H1 (cell line): ENCODE measurements around the gene PHF14. TPM values are rescaled to one million over a fixed set of nuclear protein-coding genes. Genes with fewer than 3 reads are reported as not detected.
A peak's percentile ranks its signal among the peaks of the same experiment; 100 is the strongest.

Source experiments
- CBX5 ChIP-seq: fragments of 300-800, 300-1000 bp; sonication (generic); IDR thresholded peaks from 2 replicates; pipeline ENCODE4 v1.7.1; 2016; ENCODE audit warnings: antibody characterized with exemption, low read length, low read depth
- CEBPB ChIP-seq: IDR thresholded peaks from 2 replicates; pipeline ENCODE4 v1.6.1; 2012; ENCODE audit warnings: low read depth, low read length
- CREB1 ChIP-seq: IDR thresholded peaks from 2 replicates; pipeline ENCODE4 v1.6.1; 2012; ENCODE audit warnings: inconsistent platforms
- EZH2 ChIP-seq: fragments of 200-600 bp; sonication (generic); IDR thresholded peaks from 2 replicates; pipeline ENCODE4 v1.7.1; 2012; ENCODE audit warnings: low read depth, mild to moderate bottlenecking, moderate library complexity, low read length, inconsistent platforms; ENCODE audit not compliant: severe bottlenecking
- FOSL1 ChIP-seq: IDR thresholded peaks from 2 replicates; pipeline ENCODE4 v1.6.1; 2011; ENCODE audit warnings: mild to moderate bottlenecking, low read depth, low read length, moderate library complexity; ENCODE audit not compliant: insufficient read depth
- GABPA ChIP-seq: IDR thresholded peaks from 2 replicates; pipeline ENCODE4 v1.6.1; 2011; ENCODE audit warnings: mild to moderate bottlenecking, low read length, moderate library complexity, borderline replicate concordance; ENCODE audit not compliant: insufficient read depth
- GTF2F1 ChIP-seq: IDR thresholded peaks from 2 replicates; pipeline ENCODE4 v1.6.1; 2012; ENCODE audit warnings: low read depth, low read length, improper control_type of control experiment, borderline replicate concordance
- JUN ChIP-seq: IDR thresholded peaks from 2 replicates; pipeline ENCODE4 v1.6.1; 2011; ENCODE audit warnings: low read depth, mild to moderate bottlenecking, improper control_type of control experiment, low read length
- KDM4A ChIP-seq: IDR thresholded peaks from one replicate; pipeline ENCODE4 v1.7.1; 2012; ENCODE audit warnings: low read depth, mild to moderate bottlenecking, moderate library complexity, low read length, inconsistent platforms; ENCODE audit not compliant: severe bottlenecking
- KDM5A ChIP-seq: fragments of 200-600 bp; IDR thresholded peaks from 2 replicates; pipeline ENCODE4 v1.7.1; 2012; ENCODE audit warnings: mild to moderate bottlenecking, low read length, inconsistent platforms, mixed read lengths
- NRF1 ChIP-seq: IDR thresholded peaks from 2 replicates; pipeline ENCODE4 v1.6.1; 2011; ENCODE audit warnings: mild to moderate bottlenecking, low read depth, low read length, improper control_type of control experiment
- POLR2AphosphoS5 ChIP-seq: IDR thresholded peaks from 2 replicates; pipeline ENCODE4 v1.6.1; 2011; ENCODE audit warnings: low read depth, low read length
- RAD21 ChIP-seq, 2 experiments: IDR thresholded peaks in 1 of 2; conservative IDR thresholded peaks in 1 of 2; 2 replicates each; pipeline ENCODE4 v1.6.1; 2011; ENCODE audit warnings: low read depth in 2 of 2, low read length in 2 of 2, improper control_type of control experiment in 1 of 2, inconsistent platforms in 1 of 2, mild to moderate bottlenecking in 1 of 2, moderate library complexity in 1 of 2
- RBBP5 ChIP-seq: IDR thresholded peaks from 2 replicates; pipeline ENCODE4 v1.7.1; 2012; ENCODE audit warnings: low read depth, mild to moderate bottlenecking, inconsistent platforms, low read length, moderate library complexity, borderline replicate concordance
- SAP30 ChIP-seq: fragments of 300-600 bp; sonication (generic); IDR thresholded peaks from 2 replicates; pipeline ENCODE4 v1.7.1; 2012; ENCODE audit warnings: low read length, moderate library complexity, mild to moderate bottlenecking, inconsistent platforms; ENCODE audit not compliant: insufficient read depth, insufficient replicate concordance
- SIN3A ChIP-seq, 2 experiments: IDR thresholded peaks in 1 of 2; conservative IDR thresholded peaks in 1 of 2; 2 replicates each; pipeline ENCODE4 v1.6.1; 2011 to 2012; ENCODE audit warnings: low read length in 2 of 2, improper control_type of control experiment in 1 of 2, low read depth in 1 of 2, mild to moderate bottlenecking in 1 of 2
- SIX5 ChIP-seq: IDR thresholded peaks from 2 replicates; pipeline ENCODE4 v1.6.1; 2011; ENCODE audit warnings: mild to moderate bottlenecking, low read depth, low read length
- SP4 ChIP-seq: IDR thresholded peaks from 2 replicates; pipeline ENCODE4 v1.6.1; 2012; ENCODE audit warnings: low read length, inconsistent platforms
- SUZ12 ChIP-seq: fragments of 200-600 bp; sonication (generic); IDR thresholded peaks from 2 replicates; pipeline ENCODE4 v1.6.1; 2012; ENCODE audit warnings: mild to moderate bottlenecking, inconsistent platforms, low read length, moderate library complexity, mixed read lengths
- TAF7 ChIP-seq: optimal IDR thresholded peaks from 2 replicates; pipeline ENCODE3; 2011; ENCODE audit warnings: low read depth, mild to moderate bottlenecking, inconsistent platforms, low read length, moderate library complexity, borderline replicate concordance
- ZNF274 ChIP-seq: IDR thresholded peaks from 2 replicates; pipeline ENCODE4 v1.7.0; 2012; ENCODE audit warnings: low read length, borderline replicate concordance; ENCODE audit errors: extremely low read depth
- polyA plus RNA-seq, 7 experiments: library from polyadenylated mRNA; depleted of rRNA in 3 of 7; stranded (reverse) in 5 of 7; unstranded in 2 of 7; fragments of >200 nt in 5 of 7; fragments of 200-250 nt in 2 of 7; gene quantifications; 1 replicate in 5 of 7; 2 replicates in 1 of 7; 4 replicates in 1 of 7; pipeline versions ENCODE4 v1.2.1 to v1.2.3, GENCODE V29; 2011 to 2013; ENCODE audit warnings: missing spikeins in 2 of 7, mixed read lengths in 2 of 7
- total RNA-seq: library from RNA; stranded (reverse); fragmentation: NEBNext Ultra II Directional; extraction: Animal tissue kit (Norgen Biotek cat#: 25700); gene quantifications from 2 replicates; pipeline ENCODE4 v1.2.1, GENCODE V29; 2021
- TF ChIP-seq, protein P1 (sequence below): IDR thresholded peaks from 2 replicates; pipeline ENCODE4 v1.6.1; 2012; ENCODE audit warnings: low read length, inconsistent platforms

Gene PHF14
- total and polyA plus RNA-seq, 2 of the 8 experiments (the other 6 are each of a cell fraction or from before 2014, with no cell fraction given): 17.9 to 70.6 TPM

DNA sequence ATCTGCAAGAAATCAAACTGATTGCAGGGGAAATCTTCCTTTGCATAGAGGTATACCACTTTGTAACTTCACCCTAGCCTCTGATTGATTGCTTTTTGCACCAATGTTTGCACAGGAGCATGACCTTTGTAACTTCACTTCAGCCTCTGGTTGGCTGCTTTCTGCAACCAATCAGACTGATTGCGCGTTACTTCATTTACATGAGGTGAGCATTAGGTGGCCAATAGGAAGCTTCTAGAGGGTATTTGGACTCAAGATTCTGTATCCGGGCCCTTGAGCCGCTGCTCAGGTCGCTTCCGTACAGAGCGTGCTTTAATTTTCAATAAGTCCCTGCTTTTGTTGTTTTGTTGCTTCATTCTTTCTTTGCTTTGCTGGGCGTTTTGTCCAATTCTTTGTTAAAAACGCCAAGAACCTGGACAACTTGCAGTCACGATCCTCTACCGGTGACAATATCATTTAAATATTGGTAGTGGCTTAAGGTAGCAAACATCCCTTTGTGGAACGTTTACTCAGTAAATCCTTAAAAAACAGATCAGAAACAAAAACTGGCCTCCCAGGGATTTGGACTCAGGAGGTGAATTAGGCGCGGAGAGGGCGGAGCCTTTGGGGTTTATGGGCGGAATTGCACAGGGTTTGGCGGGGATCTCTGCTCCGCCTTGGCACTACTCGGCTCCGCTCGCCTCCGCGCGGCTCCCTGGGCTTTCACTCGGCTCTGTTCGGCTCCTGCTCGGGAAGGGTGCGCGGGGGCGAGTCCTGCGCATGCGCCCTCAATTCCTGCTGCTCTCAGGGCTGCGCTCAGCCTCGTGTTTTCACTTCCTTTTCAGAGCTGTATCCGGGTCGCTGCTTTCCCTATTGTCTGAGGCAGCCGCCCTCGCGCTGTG is at the start of gene PHF14 (continued):
- TF ChIP-seq, protein P1, sequence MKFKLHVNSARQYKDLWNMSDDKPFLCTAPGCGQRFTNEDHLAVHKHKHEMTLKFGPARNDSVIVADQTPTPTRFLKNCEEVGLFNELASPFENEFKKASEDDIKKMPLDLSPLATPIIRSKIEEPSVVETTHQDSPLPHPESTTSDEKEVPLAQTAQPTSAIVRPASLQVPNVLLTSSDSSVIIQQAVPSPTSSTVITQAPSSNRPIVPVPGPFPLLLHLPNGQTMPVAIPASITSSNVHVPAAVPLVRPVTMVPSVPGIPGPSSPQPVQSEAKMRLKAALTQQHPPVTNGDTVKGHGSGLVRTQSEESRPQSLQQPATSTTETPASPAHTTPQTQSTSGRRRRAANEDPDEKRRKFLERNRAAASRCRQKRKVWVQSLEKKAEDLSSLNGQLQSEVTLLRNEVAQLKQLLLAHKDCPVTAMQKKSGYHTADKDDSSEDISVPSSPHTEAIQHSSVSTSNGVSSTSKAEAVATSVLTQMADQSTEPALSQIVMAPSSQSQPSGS: no peak; the same call in 1 of the 2 replicates
- TF ChIP-seq RAD21 (IDR thresholded peaks at IDR 0.05 in 1 of 2, conservative IDR thresholded peaks at IDR 0.05 in 1 of 2; ENCODE audit: low read depth in 2 of 2, low read length in 2 of 2) (no peak), POLR2AphosphoS5 (peak; percentile 94), SAP30 (no peak), ZNF274 (no peak), FOSL1 (no peak), RBBP5 (no peak), TAF7 (peak; percentile 86), SUZ12 (no peak), GTF2F1 (peak; percentile 56; the same call in 1 of the 2 replicates), SIX5 (no peak), NRF1 (peak; percentile 92), KDM4A (no peak), CEBPB (no peak), GABPA (no peak), CBX5 (no peak), SIN3A (conservative IDR thresholded peaks at IDR 0.05 in 1 of 2, IDR thresholded peaks at IDR 0.05 in 1 of 2; ENCODE audit: low read depth in 1 of 2, low read length in 2 of 2) (peak in 1 of 2 experiments; percentile 55; a peak in 1 of 4 replicates), CREB1 (no peak), EZH2 (no peak), SP4 (peak; percentile 72), KDM5A (no peak), JUN (no peak)
